Thyroid gland (tissue), 4 donors: ENCODE results near the gene RHOB.

Experiments
- CTCF ChIP-seq, 6 experiments: fragments of 200-600 bp in 3 of 6; fragments of 450-650 bp in 3 of 6; sonication (generic) in 3 of 6; IDR thresholded peaks; one replicate each; pipeline ENCODE4 v1.5.1; 2016 to 2019; ENCODE audit warnings: antibody characterized with exemption in 6 of 6, mild to moderate bottlenecking in 2 of 6, inconsistent platforms in 1 of 6, moderate library complexity in 1 of 6
- POLR2A ChIP-seq, 2 donors: fragments of 450-650 bp; IDR thresholded peaks; one replicate each; pipeline ENCODE4 v1.6.1; 2017; ENCODE audit warnings: antibody characterized with exemption in 2 of 2, mild to moderate bottlenecking in 2 of 2, moderate library complexity in 1 of 2

- no peak for TF ChIP-seq POLR2A (IDR thresholded peaks at IDR 0.05)
- no peak for TF ChIP-seq CTCF (IDR thresholded peaks at IDR 0.05)
These were observed 21.0 kb upstream of the RHOB start for GRCh38 chr2:20425884-20426283.
